Activated naive CD4-positive, alpha-beta T cell treated with anti-CD3 and anti-CD28 coated beads, Interleukin-2, amount 10 ng/mL, durations not matched to agents 7 days and 5 days (primary cell): Measurements from ENCODE around the gene FARS2.

ENCODE experiments used
- CTCF ChIA-PET: fragments of 350-600 bp; sonication (Branson Sonifier 250); formaldehyde crosslinking; loops from one replicate; lab custom pipeline; 2021; ENCODE audit warnings: antibody characterized with exemption; lab: Charles Lee
- DNase-seq: peaks from one replicate; pipeline ENCODE4 v3.0.0-alpha.2; 2020
- H3K27ac Mint-ChIP-seq: one replicate; pipeline ENCODE4 v1.8.0; 2021; ENCODE audit warnings: mild to moderate bottlenecking, moderate library complexity, mixed read lengths
- H3K27me3 Mint-ChIP-seq: one replicate; pipeline ENCODE4 v1.8.0; 2021; ENCODE audit warnings: mild to moderate bottlenecking, mixed read lengths
- H3K36me3 Mint-ChIP-seq: one replicate; pipeline ENCODE4 v1.8.0; 2021; ENCODE audit warnings: mixed read lengths
- H3K4me1 Mint-ChIP-seq: one replicate; pipeline ENCODE4 v1.8.0; 2021; ENCODE audit warnings: mixed read lengths
- H3K4me3 Mint-ChIP-seq: one replicate; pipeline ENCODE4 v1.8.0; 2021; ENCODE audit warnings: mild to moderate bottlenecking, moderate library complexity, mixed read lengths
- H3K9me3 Mint-ChIP-seq: one replicate; pipeline ENCODE4 v1.8.0; 2021; ENCODE audit warnings: mixed read lengths

The FARS2 gene

DNA sequence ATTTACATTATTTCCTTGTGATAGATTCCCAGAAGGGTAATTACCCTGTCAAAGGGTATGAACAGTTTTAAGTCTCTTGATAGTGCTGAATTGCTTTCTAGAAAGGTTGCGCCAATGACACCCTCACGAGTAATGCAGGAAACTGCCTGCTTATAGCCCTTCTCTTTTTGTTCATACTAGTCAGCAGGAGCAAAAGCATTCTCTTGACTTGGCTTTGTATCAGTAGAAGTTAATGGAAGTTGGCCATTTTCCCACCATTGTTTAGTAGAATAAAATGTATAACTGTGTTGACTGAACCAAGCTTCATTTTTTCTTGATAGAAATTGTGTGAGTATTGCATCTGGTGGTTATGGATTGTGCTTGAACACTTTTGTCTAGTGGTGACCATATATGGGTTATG lies 100.1 kb downstream of the FARS2 start:
- CTCF ChIA-PET = interaction anchor here (0.7 kb wide), 1 partner anchor 1644 kb away, joined by 3 read pairs; no protein-coding TSS in a partner anchor
- DNase-seq = no peak
- H3K4me1 Mint-ChIP-seq = no peaks in the 10 kb centered on the region

DNA sequence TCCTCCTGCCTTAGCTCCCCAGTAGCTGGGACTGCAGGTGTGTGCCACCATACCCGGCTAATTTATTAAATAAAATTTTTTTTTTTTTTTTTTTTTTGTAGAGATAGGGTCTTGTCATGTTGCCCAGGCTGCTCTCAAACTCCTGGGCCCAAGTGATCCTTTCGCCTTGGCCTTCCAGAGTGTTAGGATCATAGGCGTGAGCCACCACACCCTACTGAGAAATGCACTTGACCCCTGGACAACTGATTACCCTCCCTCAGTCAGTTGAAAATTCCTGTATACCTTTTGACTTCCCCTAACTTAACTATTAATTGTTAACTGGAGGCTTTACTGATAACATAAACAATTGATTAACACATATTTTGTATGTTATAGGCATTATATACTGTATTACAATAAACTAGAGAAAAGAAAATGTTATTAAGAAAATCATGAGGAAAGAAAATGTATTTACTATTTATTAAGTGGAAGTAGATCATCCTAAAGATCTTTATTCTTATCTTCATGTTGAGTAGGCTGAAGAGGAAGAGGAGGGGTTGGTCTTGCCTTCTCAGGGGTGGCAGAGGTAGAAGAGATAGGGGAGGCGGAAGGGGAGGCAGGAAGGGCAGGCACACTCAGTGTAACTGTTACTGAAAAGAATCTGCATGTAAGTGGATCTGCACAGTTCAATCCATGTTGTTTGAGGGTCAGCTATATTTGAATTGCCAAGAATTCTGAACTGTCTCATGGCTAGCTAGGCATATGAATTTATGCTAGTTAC lies 104.3 kb downstream of the FARS2 start:
- no peaks in the 10 kb centered on the region for H3K4me1 Mint-ChIP-seq
- no peak overlapping the region for H3K27ac Mint-ChIP-seq
- DNase-seq = no peak
- no peaks in the 10 kb centered on the region for H3K27me3 Mint-ChIP-seq
- no peaks in the 10 kb centered on the region for H3K36me3 Mint-ChIP-seq
- no peak overlapping the region for H3K4me3 Mint-ChIP-seq
- no peaks in the 10 kb centered on the region for H3K9me3 Mint-ChIP-seq
- CTCF ChIA-PET = no interaction called here

More for the DNA sequence above, 100.1 kb downstream of the FARS2 start:
- no peaks in the 10 kb centered on the region for H3K9me3 Mint-ChIP-seq
- no peaks in the 10 kb centered on the region for H3K27me3 Mint-ChIP-seq
- H3K36me3 Mint-ChIP-seq = no peaks in the 10 kb centered on the region
- no peak overlapping the region for H3K4me3 Mint-ChIP-seq
- no peak overlapping the region for H3K27ac Mint-ChIP-seq

DNA sequence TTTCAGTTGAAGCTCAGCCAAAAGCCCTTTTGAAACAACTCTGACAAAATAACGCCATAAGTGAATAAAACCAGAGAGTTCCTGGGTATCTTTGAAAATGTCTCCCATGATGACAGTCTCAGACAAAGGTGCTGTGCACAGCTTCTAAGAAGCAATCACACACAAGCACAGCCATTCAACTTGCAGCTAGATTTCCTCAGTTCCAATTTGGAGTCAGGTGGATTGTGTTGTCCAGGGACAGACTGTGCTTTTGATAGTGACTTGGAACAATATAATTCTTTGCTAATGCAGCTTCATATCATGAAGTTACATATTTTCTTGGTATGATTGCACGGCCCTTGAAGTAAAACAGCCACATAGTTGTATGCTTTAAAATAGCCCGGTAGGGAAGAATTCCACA lies 105.6 kb downstream of the FARS2 start:
- Mint-ChIP-seq H3K4me3 (no peak overlapping the region), H3K9me3 (no peaks in the 10 kb centered on the region), H3K4me1 (no peaks in the 10 kb centered on the region), H3K36me3 (no peaks in the 10 kb centered on the region), H3K27ac (no peak overlapping the region), H3K27me3 (no peaks in the 10 kb centered on the region)
- no peak for DNase-seq
- CTCF ChIA-PET = interaction anchor here (0.7 to 1.4 kb wide), 2 partner anchors 13 to 223 kb away, joined by 3 to 7 read pairs; no protein-coding TSS in a partner anchor

DNA sequence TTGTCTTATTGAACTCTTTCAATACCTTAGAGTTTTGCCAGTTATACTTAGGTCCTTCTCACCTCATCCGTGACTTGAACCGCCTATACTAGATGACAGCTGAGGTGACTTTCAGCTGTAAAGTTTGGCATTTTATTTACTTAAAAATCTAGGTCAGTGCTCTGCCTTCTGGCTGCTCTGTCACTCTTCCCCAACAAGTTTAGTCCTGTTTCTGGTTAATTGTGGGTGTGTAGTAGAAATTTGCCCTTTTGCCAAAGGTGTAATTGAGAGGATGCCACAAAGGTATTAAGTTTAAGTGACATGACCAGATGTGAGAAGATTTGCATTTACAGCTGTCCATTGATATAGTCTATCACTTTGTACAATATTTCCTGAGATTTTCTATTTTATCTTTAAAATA lies 106.2 kb downstream of the FARS2 start:
- Mint-ChIP-seq H3K27ac (no peak overlapping the region), H3K27me3 (no peaks in the 10 kb centered on the region), H3K4me1 (no peaks in the 10 kb centered on the region), H3K4me3 (no peak overlapping the region), H3K36me3 (no peaks in the 10 kb centered on the region), H3K9me3 (no peaks in the 10 kb centered on the region)
- CTCF ChIA-PET = interaction anchor here (1.4 kb wide), 1 partner anchor 224 kb away, joined by 7 read pairs; no protein-coding TSS in a partner anchor
- DNase-seq = no peak

DNA sequence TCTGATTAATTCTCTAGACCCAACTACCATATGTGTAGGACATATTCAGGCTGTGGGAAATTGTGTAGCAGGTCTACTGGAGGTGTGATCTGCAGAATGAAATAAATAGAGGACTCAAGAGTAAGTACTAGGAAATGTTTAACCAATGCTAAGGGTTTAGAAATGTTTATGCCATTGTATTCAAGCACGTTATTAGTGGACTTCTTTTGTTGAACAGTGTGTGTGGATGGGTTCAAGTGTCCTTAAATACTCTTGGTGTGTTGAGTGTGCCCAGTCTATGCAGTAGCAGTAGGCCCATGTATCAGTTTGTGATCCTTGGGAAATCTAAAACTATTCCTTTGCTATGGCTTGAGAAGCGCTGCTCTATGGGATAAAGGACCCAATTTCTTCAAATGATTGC lies 112.1 kb downstream of the FARS2 start:
- Mint-ChIP-seq H3K36me3 (no peaks in the 10 kb centered on the region), H3K27ac (no peak overlapping the region), H3K9me3 (no peaks in the 10 kb centered on the region)

DNA sequence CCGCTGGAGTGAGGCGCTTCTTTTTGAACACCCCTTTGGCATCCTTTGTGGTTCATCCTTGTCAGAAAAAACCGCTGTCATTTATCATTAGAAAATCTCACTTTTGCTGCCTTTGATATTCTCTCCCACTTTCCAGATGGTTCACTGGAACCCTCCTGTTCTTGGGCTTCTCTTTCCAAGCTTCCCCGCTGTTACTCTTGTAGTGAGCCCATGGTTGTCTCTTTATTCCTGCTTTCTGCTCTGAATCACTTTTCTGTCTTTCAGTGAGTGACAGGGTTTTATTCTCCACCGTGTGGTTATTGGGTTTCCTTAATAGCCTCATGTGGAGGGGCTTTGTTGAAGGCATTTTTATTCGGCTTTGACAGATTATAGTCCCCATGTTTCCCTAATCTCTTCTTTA lies 117.0 kb downstream of the FARS2 start:
- no peak for DNase-seq
- no peaks in the 10 kb centered on the region for H3K36me3 Mint-ChIP-seq
- no peaks in the 10 kb centered on the region for H3K9me3 Mint-ChIP-seq
- H3K4me1 Mint-ChIP-seq = no peaks in the 10 kb centered on the region
- no peaks in the 10 kb centered on the region for H3K27me3 Mint-ChIP-seq
- no peak overlapping the region for H3K27ac Mint-ChIP-seq
- H3K4me3 Mint-ChIP-seq = no peak overlapping the region
- CTCF ChIA-PET = interaction anchor here (4.8 kb wide), 1 partner anchor 235 kb away, joined by 55 read pairs; no protein-coding TSS in a partner anchor

More for the DNA sequence above, 112.1 kb downstream of the FARS2 start:
- CTCF ChIA-PET = no interaction called here
- DNase-seq = no peak
- Mint-ChIP-seq H3K27me3 (no peaks in the 10 kb centered on the region), H3K4me3 (no peak overlapping the region), H3K4me1 (no peaks in the 10 kb centered on the region)

DNA sequence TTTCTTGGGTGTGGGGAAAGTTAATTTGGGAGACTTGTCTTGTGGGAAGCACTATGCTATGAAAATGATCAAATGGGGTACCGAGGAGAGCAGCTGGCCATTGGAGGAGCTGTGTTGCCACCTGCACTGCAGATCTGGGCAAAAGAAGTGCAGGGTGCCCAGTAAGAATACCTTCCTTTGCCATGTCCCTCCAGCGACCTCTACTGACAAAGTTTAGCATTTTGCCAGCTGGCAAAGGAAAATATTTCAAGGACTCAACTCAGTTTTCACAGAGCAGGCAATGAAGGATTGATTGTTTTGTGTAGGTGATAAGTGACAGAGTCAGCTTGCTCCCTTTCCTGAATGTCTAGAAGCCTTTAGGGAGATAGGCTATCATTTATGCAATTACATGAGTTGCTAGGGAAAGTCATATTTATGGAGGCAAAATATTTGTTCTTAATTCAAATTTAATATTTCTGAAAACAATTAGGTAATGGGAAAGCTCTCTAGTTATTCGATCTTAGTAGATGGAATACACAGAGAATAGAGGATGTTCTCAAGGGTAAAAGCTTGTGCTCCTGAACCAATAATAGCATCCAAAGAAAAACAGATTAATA lies 118.4 kb downstream of the FARS2 start:
- Mint-ChIP-seq H3K27me3 (no peaks in the 10 kb centered on the region), H3K27ac (no peak overlapping the region), H3K4me3 (no peak overlapping the region), H3K36me3 (no peaks in the 10 kb centered on the region), H3K9me3 (no peaks in the 10 kb centered on the region), H3K4me1 (no peaks in the 10 kb centered on the region)
- CTCF ChIA-PET = interaction anchor here (0.7 to 4.8 kb wide), 9 partner anchors 13 to 237 kb away, joined by 3 to 55 read pairs (median 4); no protein-coding TSS in a partner anchor
- DNase-seq = peak; percentile 54

DNA sequence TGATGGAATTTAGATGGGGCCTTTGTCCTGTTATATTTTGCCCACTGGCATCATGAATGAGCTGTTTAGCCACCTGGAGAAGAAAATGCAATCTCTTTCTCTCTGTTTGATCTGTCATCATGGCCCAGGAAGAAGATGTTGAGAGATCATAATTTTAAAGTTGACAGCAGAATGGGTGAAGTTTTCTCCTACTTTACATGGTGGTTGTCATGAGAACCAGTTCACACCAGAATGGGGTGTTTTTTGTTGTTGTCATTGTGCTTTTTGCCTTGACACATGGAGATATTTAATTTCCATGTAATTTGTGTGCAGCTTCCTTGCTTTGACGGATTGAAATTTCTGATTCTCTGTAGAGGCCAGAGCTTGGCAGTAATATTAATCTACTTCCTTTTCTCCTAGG lies 122.5 kb downstream of the FARS2 start:
- Mint-ChIP-seq H3K27me3 (no peaks in the 10 kb centered on the region), H3K4me1 (no peaks in the 10 kb centered on the region), H3K36me3 (no peaks in the 10 kb centered on the region), H3K4me3 (no peak overlapping the region), H3K9me3 (no peaks in the 10 kb centered on the region), H3K27ac (no peak overlapping the region)
- CTCF ChIA-PET = interaction anchor here (0.7 to 1.3 kb wide), 2 partner anchors 240 to 1830 kb away, joined by 3 to 5 read pairs; no protein-coding TSS in a partner anchor
- no peak for DNase-seq

DNA sequence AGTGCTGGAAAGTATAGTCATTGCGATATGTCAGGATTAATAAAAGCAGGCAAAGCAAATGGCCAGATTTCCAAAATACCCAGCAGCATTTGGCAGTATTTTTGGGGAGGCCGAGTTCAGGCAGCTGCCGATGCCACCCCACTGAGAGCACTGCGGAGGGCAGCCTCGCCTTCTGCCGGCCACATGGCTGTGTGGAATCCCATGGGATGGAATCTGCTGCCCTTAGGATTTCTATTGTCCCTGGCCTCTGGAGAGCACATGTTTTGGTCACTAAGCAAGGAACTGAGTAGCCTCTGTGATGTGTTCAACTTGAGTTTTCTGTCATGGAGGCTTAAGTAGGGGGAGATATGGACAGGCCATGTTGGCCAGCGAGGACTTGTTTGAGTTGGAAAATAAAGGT lies 123.0 kb downstream of the FARS2 start:
- DNase-seq = no peak
- Mint-ChIP-seq H3K9me3 (no peaks in the 10 kb centered on the region), H3K27me3 (no peaks in the 10 kb centered on the region), H3K36me3 (no peaks in the 10 kb centered on the region), H3K27ac (no peak overlapping the region), H3K4me1 (no peaks in the 10 kb centered on the region), H3K4me3 (no peak overlapping the region)
- CTCF ChIA-PET = interaction anchor here (0.7 to 1.3 kb wide), 2 partner anchors 241 to 1830 kb away, joined by 3 to 5 read pairs; no protein-coding TSS in a partner anchor

DNA sequence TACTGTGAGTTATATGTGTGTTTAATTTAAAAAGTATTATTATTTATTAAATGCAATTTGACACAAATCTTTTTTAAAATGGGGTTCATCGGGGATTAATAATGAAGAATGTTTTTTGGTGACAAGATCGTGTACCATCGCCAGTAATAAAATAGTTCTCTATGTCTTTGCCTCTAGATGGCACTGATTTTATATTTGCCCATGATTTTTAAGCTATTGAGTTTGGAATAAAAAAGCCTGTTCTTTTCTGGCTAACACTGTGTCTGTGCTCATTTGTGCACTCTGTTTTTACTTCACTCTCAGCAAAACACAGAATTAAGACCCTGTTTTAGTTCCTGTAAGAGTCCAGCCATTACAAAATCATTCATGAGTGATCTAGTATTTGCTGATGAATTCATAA lies 127.0 kb downstream of the FARS2 start:
- Mint-ChIP-seq H3K9me3 (no peaks in the 10 kb centered on the region), H3K36me3 (no peaks in the 10 kb centered on the region), H3K4me1 (no peaks in the 10 kb centered on the region), H3K4me3 (no peak overlapping the region), H3K27ac (no peak overlapping the region), H3K27me3 (no peaks in the 10 kb centered on the region)
- CTCF ChIA-PET = interaction anchor here (0.6 kb wide), 1 partner anchor 1747 kb away, joined by 3 read pairs; no protein-coding TSS in a partner anchor
- DNase-seq = no peak

DNA sequence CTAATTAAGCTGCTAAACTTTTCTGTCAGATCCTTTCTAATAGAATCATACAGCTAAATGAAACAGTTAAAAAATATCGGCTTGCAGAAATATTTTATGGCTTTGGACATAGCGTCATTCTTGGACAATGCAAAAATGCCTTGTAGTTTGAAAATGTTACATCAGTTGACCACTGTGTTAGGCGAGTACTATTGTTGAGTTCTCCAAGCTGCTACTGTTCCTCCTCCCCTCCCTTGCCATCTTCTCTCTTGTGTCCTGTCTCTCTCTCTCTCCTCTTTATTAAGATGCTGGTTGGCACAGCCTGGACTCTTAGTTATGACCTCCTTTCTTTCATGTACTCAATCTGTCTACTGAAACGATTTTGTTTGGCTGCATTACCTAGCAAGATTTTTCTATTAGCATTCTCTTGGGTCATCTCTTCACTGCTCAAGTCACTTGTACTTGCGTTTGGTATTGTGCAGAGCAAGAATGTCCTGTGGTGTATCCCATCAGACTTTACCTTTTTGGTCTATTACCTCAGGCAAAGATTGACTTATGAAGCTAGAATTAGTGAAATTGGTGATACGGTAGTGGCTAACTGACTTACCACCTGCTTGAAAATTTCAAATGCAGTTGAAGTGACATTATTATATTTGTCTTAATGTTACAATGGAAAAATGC lies 127.9 kb downstream of the FARS2 start:
- H3K4me1 Mint-ChIP-seq = no peaks in the 10 kb centered on the region
- no peak for DNase-seq
- no peaks in the 10 kb centered on the region for H3K27me3 Mint-ChIP-seq
- H3K9me3 Mint-ChIP-seq = no peaks in the 10 kb centered on the region
- H3K36me3 Mint-ChIP-seq = no peaks in the 10 kb centered on the region
- CTCF ChIA-PET = interaction anchor here (0.5 kb wide), 1 partner anchor 331 kb away, joined by 3 read pairs; no protein-coding TSS in a partner anchor
- no peak overlapping the region for H3K4me3 Mint-ChIP-seq
- H3K27ac Mint-ChIP-seq = no peak overlapping the region

DNA sequence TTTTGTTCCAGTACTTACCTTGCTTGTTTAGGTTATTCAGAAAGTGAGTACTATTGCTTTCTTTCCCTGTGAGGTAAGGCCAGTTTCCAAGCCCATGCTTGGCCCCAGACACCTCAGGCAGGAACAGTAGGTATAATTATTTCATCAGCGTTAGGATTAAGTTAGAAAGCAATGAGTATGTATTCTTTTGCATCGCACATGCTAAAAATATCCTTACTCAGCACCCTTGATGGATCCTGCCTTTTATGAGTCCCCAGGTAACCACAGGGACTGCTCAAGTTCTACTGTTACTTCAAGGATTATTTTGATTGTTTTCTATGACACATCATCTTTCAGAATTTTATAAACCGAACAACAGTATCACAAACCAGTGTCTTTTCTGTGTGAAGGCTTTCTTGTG lies 128.9 kb downstream of the FARS2 start:
- Mint-ChIP-seq H3K4me3 (no peak overlapping the region), H3K4me1 (no peaks in the 10 kb centered on the region), H3K27ac (no peak overlapping the region), H3K27me3 (no peaks in the 10 kb centered on the region), H3K9me3 (no peaks in the 10 kb centered on the region), H3K36me3 (no peaks in the 10 kb centered on the region)
- DNase-seq = no peak
- CTCF ChIA-PET = no interaction called here

DNA sequence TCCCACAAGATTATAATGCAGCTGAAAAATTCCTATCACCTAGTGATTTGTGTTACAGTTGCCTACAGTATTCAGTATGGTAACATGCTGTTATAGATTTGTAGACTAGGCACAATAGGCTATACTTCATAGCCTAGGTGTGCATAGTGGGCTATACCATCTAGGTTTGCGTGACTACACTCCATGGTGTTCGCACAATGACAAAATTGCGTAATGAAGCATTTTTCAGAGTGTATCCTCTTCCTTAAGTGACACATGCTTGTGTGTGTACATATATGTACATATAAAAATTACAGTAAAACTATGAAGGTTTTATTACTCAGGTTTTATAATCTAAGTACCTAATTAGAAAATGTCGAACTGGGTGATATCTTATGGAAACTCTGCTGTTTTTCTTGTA lies 133.0 kb downstream of the FARS2 start:
- Mint-ChIP-seq H3K4me3 (no peak overlapping the region), H3K4me1 (peaks cover 2% of the 10 kb centered on the region), H3K36me3 (no peaks in the 10 kb centered on the region), H3K9me3 (no peaks in the 10 kb centered on the region), H3K27ac (no peak overlapping the region), H3K27me3 (no peaks in the 10 kb centered on the region)
- CTCF ChIA-PET = no interaction called here
- DNase-seq = no peak

DNA sequence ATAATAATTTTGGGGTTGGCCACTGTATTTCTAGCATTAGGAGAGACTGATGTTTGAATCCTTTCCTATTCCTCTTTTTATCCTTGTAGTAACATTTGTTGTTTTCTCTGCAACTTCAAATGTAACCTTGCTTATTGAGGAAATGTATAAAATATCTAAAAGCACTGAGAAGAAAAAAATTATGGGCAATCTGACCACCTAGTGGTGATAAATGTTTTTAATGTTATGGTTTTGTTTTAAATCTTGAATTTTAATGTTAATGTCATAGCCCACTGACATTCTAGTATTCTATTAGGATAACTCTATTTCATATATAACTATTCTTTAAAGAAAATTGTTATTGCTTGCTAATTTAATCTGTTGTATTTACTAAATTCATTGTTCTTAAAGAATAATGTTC lies 134.4 kb downstream of the FARS2 start:
- Mint-ChIP-seq H3K4me1 (peaks cover 2% of the 10 kb centered on the region), H3K4me3 (no peak overlapping the region), H3K27me3 (no peaks in the 10 kb centered on the region), H3K36me3 (no peaks in the 10 kb centered on the region), H3K27ac (no peak overlapping the region), H3K9me3 (no peaks in the 10 kb centered on the region)
- no peak for DNase-seq
- CTCF ChIA-PET = interaction anchor here (1.3 to 1.6 kb wide), 2 partner anchors 252 to 290 kb away, joined by 3 to 4 read pairs; no protein-coding TSS in a partner anchor
